OCI-LY7 (cell line): Measurements from ENCODE around the gene ABHD16B. TPM values are rescaled to one million over a fixed set of nuclear protein-coding genes. Genes with fewer than 3 reads are reported as not detected.

Source experiments
- BruUV-seq: library from RNA; stranded (reverse); fragments of 400-500 nt; replicated peaks from 2 replicates; lab custom pipeline; 2021; lab: Mats Ljungman, UMichigan
- CTCF ChIA-PET: fragments of 300-600 bp; sonication (Branson Sonifier 250); formaldehyde crosslinking; loops from one replicate; lab custom pipeline; 2022; ENCODE audit warnings: antibody characterized with exemption; ENCODE audit not compliant: unreplicated experiment; lab: Charles Lee
- POLR2A ChIA-PET: fragments of 300-600 bp; sonication (Branson Sonifier 250); formaldehyde crosslinking; loops from one replicate; lab custom pipeline; 2022; ENCODE audit warnings: antibody characterized with exemption; lab: Charles Lee
- DNase-seq: peaks from one replicate; pipeline ENCODE4 v3.0.0-alpha.2; 2015; ENCODE audit warnings: low spot score
- H2AFZ ChIP-seq: fragments of 200-600 bp; sonication (generic), shearing (Covaris generic); 2 replicates; pipeline ENCODE4 v1.6.1; 2014; ENCODE audit warnings: mild to moderate bottlenecking, antibody characterized with exemption, low read length, moderate library complexity
- H3K27ac ChIP-seq: fragments of 200-600 bp; sonication (generic); 2 replicates; pipeline ENCODE4 v1.5.1; 2014; ENCODE audit warnings: mixed run types, low read depth, mild to moderate bottlenecking, moderate library complexity, low read length, inconsistent platforms; ENCODE audit not compliant: poor library complexity, severe bottlenecking
- H3K36me3 ChIP-seq: fragments of 200-600 bp; sonication (generic); 2 replicates; pipeline ENCODE4 v1.6.1; 2014; ENCODE audit warnings: mild to moderate bottlenecking, antibody characterized with exemption, low read length, moderate library complexity, mixed read lengths; ENCODE audit not compliant: insufficient read depth
- H3K4me1 ChIP-seq: fragments of 200-600 bp; sonication (generic); 2 replicates; pipeline ENCODE4 v1.5.1; 2014; ENCODE audit warnings: mild to moderate bottlenecking, low read length; ENCODE audit not compliant: insufficient read depth, poor library complexity, severe bottlenecking
- H3K4me2 ChIP-seq: fragments of 200-600 bp; sonication (generic); 2 replicates; pipeline ENCODE4 v1.6.1; 2014; ENCODE audit warnings: mild to moderate bottlenecking, low read length
- H3K4me3 ChIP-seq: fragments of 200-600 bp; sonication (generic); 2 replicates; pipeline ENCODE4 v1.5.1; 2014; ENCODE audit warnings: mild to moderate bottlenecking, low read depth, low read length; ENCODE audit not compliant: poor library complexity, severe bottlenecking
- H3K79me2 ChIP-seq: fragments of 200-600 bp; sonication (generic); 2 replicates; pipeline ENCODE4 v1.6.1; 2016; ENCODE audit warnings: low read depth, mild to moderate bottlenecking, low read length, moderate library complexity, mixed read lengths; ENCODE audit not compliant: insufficient read depth
- H3K9me2 ChIP-seq: fragments of 200-600 bp; sonication (generic); 2 replicates; pipeline ENCODE4 v1.6.1; 2016; ENCODE audit warnings: mild to moderate bottlenecking, low read length, mixed read lengths; ENCODE audit not compliant: insufficient read depth
- H3K9me3 ChIP-seq: fragments of 200-600 bp; sonication (generic); 2 replicates; pipeline ENCODE4 v1.6.1; 2014; ENCODE audit warnings: mild to moderate bottlenecking, mixed run types, low read length, mixed read lengths
- H4K20me1 ChIP-seq: fragments of 200-600 bp; sonication (generic); 2 replicates; pipeline ENCODE4 v1.6.1; 2014; ENCODE audit warnings: mild to moderate bottlenecking, antibody characterized with exemption, low read length, moderate library complexity, mixed read lengths; ENCODE audit not compliant: insufficient read depth
- EZH2phosphoT487 ChIP-seq: fragments of 200-600 bp; sonication (generic); IDR thresholded peaks from 2 replicates; pipeline ENCODE4 v1.6.1; 2018; ENCODE audit warnings: low read depth, borderline replicate concordance, mild to moderate bottlenecking, mixed run types, antibody characterized with exemption, low read length, moderate library complexity, mixed read lengths
- intact Hi-C: fragments of 100-400 bp; cut with micrococcal nuclease; formaldehyde crosslinking; loops from one replicate; pipeline ENCODE4 v1.10.0; 2022; ENCODE audit not compliant: unreplicated experiment
- total RNA-seq, 2 experiments: library from RNA; depleted of rRNA in 1 of 2; stranded (reverse); fragments of >200 nt in 1 of 2; shearing (Covaris generic) in 1 of 2; gene quantifications; 2 replicates each; pipeline ENCODE4 v1.2.3, GENCODE V29; 2014 to 2022
- TF ChIP-seq, protein P1 (sequence below): fragments of 200-600 bp; sonication (generic); conservative IDR thresholded peaks from 2 replicates; pipeline ENCODE4 v1.5.1; 2014; ENCODE audit warnings: mild to moderate bottlenecking, antibody characterized with exemption, low read length, moderate library complexity, mixed read lengths

The ABHD16B gene
- total RNA-seq, 2 experiments from 2014 or later: 0.29 TPM; not detected in 1

- Histone ChIP-seq H3K79me2 (no peaks in the 10 kb centered on the region), H3K9me2 (no peaks in the 10 kb centered on the region), H3K9me3 (no peaks in the 10 kb centered on the region), H3K4me2 (no peak overlapping the region), H3K4me1 (no peaks in the 10 kb centered on the region), H3K36me3 (no peaks in the 10 kb centered on the region), H3K27ac (no peak overlapping the region), H3K4me3 (no peak overlapping the region), H2AFZ (no peak overlapping the region), H4K20me1 (no peaks in the 10 kb centered on the region)
- ChIA-PET CTCF (no interaction called here), POLR2A (no interaction called here)
- intact Hi-C loops: no loop called here
- TF ChIP-seq, protein P1, sequence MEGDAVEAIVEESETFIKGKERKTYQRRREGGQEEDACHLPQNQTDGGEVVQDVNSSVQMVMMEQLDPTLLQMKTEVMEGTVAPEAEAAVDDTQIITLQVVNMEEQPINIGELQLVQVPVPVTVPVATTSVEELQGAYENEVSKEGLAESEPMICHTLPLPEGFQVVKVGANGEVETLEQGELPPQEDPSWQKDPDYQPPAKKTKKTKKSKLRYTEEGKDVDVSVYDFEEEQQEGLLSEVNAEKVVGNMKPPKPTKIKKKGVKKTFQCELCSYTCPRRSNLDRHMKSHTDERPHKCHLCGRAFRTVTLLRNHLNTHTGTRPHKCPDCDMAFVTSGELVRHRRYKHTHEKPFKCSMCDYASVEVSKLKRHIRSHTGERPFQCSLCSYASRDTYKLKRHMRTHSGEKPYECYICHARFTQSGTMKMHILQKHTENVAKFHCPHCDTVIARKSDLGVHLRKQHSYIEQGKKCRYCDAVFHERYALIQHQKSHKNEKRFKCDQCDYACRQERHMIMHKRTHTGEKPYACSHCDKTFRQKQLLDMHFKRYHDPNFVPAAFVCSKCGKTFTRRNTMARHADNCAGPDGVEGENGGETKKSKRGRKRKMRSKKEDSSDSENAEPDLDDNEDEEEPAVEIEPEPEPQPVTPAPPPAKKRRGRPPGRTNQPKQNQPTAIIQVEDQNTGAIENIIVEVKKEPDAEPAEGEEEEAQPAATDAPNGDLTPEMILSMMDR: no peak
- no peak for TF ChIP-seq EZH2phosphoT487
- BruUV-seq: no TSS peak
- no peak for DNase-seq
These were observed 39.0 kb upstream of the ABHD16B start for GRCh38 chr20:63822276-63822696.

DNA sequence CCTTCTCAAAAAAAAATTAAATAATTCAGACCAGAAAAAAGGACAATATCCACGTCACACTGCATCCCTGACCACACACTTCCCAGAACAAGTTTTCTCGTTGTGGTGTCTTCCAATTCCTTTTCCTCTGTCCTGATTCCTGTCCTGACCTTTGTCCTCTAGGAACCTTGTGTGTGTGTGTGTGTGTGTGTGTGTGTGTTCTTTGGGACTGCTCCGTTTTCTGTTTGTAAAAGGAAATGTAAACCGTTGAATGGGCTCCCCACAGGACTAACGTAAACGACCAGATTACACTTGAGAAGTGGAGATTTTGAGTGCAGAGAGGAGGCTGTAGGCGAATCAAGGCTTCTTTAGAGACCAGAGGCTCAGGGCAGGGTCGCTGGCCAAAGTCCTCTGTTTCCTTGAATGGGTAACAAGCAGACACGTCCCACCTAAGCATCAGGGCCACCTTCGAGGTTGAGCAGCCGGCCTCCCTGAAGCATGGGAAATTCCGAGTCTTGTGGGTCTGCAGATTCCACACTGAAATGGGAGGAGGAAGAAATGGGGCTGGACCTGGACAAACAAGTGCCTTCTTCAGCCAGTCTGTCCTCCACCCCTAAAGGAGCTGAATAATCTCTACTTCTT lies 37.5 kb upstream of the ABHD16B start:
- Histone ChIP-seq H3K4me1 (no peaks in the 10 kb centered on the region), H3K36me3 (no peaks in the 10 kb centered on the region), H3K4me2 (no peak overlapping the region), H3K9me3 (no peaks in the 10 kb centered on the region), H2AFZ (no peak overlapping the region), H3K9me2 (no peaks in the 10 kb centered on the region), H3K27ac (no peak overlapping the region), H4K20me1 (no peaks in the 10 kb centered on the region), H3K4me3 (no peak overlapping the region), H3K79me2 (no peaks in the 10 kb centered on the region)
- no peak for DNase-seq
- BruUV-seq: no TSS peak
- ChIA-PET POLR2A (interaction anchor here (0.6 kb wide), 1 partner anchor 45 kb away, joined by 3 read pairs; no protein-coding TSS in a partner anchor), CTCF (no interaction called here)
- TF ChIP-seq EZH2phosphoT487: no peak
- TF ChIP-seq, protein P1: no peak
- intact Hi-C loops: no loop called here
